Measurements from ENCODE around the gene ZNF43. TPM values are rescaled to one million over a fixed set of nuclear protein-coding genes. Genes with fewer than 3 reads are reported as not detected.

Gene ZNF43
- total and polyA plus RNA-seq, 2 of the 8 experiments (the other 6 are each of a cell fraction or from before 2014, with no cell fraction given): 24.7 to 53.1 TPM

GRCh38 chr19:21841081-21841480 is 5.1 kb upstream of the ZNF43 start (continued):
- TF ChIP-seq CTCF (IDR thresholded peaks at IDR 0.05; ENCODE audit: control extremely low read depth in 1 of 3, insufficient read depth in 1 of 3, low read depth in 1 of 3, low read length in 3 of 3) (no peak), GABPA (IDR thresholded peaks at IDR 0.05; ENCODE audit: borderline replicate concordance, insufficient read depth, low read length) (no peak), CREB1 (IDR thresholded peaks at IDR 0.05) (no peak), RAD21 (IDR thresholded peaks at IDR 0.05 in 1 of 2, conservative IDR thresholded peaks at IDR 0.05 in 1 of 2; ENCODE audit: low read depth in 2 of 2, low read length in 2 of 2) (no peak), CBX5 (IDR thresholded peaks at IDR 0.05; ENCODE audit: low read depth, low read length) (no peak), KDM1A (IDR thresholded peaks at IDR 0.05; ENCODE audit: borderline replicate concordance, low read length) (no peak)
